NCI-H1417 (cell line): ENCODE data around the gene CLEC2A.
"Not testable (repeated sequence)": the region's sequence is repeated elsewhere in the genome, so short reads cannot be mapped to it uniquely, and the experiment has no call there.

Experiments
- DNase-seq, 3 experiments: peaks; one replicate each; lab custom pipeline; 2025; lab: John Stamatoyannopoulos, UW

CLEC2A gene

GRCh38 chr12:9932270-9932669 is at the start of gene CLEC2A:
Gene CLEC2A, minus strand, starts transcription at chr12:9932370. Its CDS starts 41 bp downstream, at chr12:9932329.
- no peak for DNase-seq

- DNase-seq = no peak
These were observed 48.0 kb upstream of the CLEC2A start for GRCh38 chr12:9980126-9980525.

- no peak for DNase-seq
These were observed 45.7 kb upstream of the CLEC2A start for GRCh38 chr12:9977916-9978315.

- not testable (repeated sequence) for DNase-seq
These were observed 44.5 kb upstream of the CLEC2A start for GRCh38 chr12:9976626-9977025.

GRCh38 chr12:9975614-9976013 is 43.4 kb upstream of the CLEC2A start:
- no peak for DNase-seq

- DNase-seq = not testable (repeated sequence)
These were observed 42.6 kb upstream of the CLEC2A start for GRCh38 chr12:9974731-9975130.

- no peak for DNase-seq
These were observed 41.8 kb upstream of the CLEC2A start for GRCh38 chr12:9973949-9974348.

GRCh38 chr12:9971181-9971580 is 39.0 kb upstream of the CLEC2A start, which contains the start of gene CLEC12A:
Gene CLEC12A, plus strand, starts transcription at chr12:9971409. Its CDS starts 188 bp downstream, at chr12:9971597.
- no peak for DNase-seq

GRCh38 chr12:9969673-9970072 is 37.5 kb upstream of the CLEC2A start:
- no peak for DNase-seq

- DNase-seq = no peak
These were observed 29.7 kb upstream of the CLEC2A start for GRCh38 chr12:9961901-9962300.

GRCh38 chr12:9961106-9961505 is 28.9 kb upstream of the CLEC2A start:
- no peak for DNase-seq

- DNase-seq = no peak
These were observed 28.4 kb upstream of the CLEC2A start for GRCh38 chr12:9960590-9960989.

- no peak for DNase-seq
These were observed 25.7 kb upstream of the CLEC2A start for GRCh38 chr12:9957834-9958233.

GRCh38 chr12:9952954-9953729 is 21.0 kb upstream of the CLEC2A start:
- not testable (repeated sequence) for DNase-seq

- no peak for DNase-seq
These were observed 19.0 kb upstream of the CLEC2A start for GRCh38 chr12:9951026-9951675.

GRCh38 chr12:9948606-9949296 is 16.6 kb upstream of the CLEC2A start:
- DNase-seq = no peak

GRCh38 chr12:9947674-9948073 is 15.5 kb upstream of the CLEC2A start:
- DNase-seq = no peak

GRCh38 chr12:9944391-9944790 is 12.2 kb upstream of the CLEC2A start:
- no peak for DNase-seq

GRCh38 chr12:9943240-9943639 is 11.1 kb upstream of the CLEC2A start:
- DNase-seq = no peak

- DNase-seq = peak in 1 of 3 experiments; percentile 28
These were observed 9.7 kb upstream of the CLEC2A start for GRCh38 chr12:9941838-9942237.

- no peak for DNase-seq
These were observed 8.2 kb upstream of the CLEC2A start for GRCh38 chr12:9940375-9940774.

GRCh38 chr12:9936591-9936990 is 4.4 kb upstream of the CLEC2A start:
- no peak for DNase-seq

- no peak for DNase-seq
These were observed 2.9 kb upstream of the CLEC2A start for GRCh38 chr12:9935026-9935425.
